ENCODE measurements around the gene TPP2. TPM values are rescaled to one million over a fixed set of nuclear protein-coding genes. Genes with fewer than 3 reads are reported as not detected.

Gene TPP2
- total RNA-seq, 1 donor: 65.7 TPM

DNA sequence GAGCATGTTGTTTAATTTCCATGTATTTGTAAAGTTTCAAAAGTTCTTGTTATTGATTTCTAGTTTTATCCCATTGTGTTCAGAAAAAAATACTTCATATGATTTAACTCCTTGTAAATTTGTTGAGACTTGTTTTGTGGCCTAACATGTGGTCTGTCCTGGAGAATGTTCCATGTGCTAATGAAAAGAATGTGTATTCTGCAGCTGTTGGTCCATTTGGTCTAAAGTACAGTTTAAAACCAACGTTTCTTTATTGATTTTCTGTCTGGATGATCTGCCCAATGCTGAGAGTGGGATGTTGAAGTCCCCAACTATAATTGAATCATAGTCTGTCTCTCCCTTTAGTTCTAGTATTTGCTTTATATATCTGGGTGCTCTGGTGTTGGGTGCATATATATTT, 34.9 kb upstream of the TPP2 start:
- no peak overlapping the region for H3K4me3 ChIP-seq (ENCODE audit: low read depth, low read length)
- no peak for DNase-seq (ENCODE audit: low read depth)
- TF ChIP-seq, protein P1, sequence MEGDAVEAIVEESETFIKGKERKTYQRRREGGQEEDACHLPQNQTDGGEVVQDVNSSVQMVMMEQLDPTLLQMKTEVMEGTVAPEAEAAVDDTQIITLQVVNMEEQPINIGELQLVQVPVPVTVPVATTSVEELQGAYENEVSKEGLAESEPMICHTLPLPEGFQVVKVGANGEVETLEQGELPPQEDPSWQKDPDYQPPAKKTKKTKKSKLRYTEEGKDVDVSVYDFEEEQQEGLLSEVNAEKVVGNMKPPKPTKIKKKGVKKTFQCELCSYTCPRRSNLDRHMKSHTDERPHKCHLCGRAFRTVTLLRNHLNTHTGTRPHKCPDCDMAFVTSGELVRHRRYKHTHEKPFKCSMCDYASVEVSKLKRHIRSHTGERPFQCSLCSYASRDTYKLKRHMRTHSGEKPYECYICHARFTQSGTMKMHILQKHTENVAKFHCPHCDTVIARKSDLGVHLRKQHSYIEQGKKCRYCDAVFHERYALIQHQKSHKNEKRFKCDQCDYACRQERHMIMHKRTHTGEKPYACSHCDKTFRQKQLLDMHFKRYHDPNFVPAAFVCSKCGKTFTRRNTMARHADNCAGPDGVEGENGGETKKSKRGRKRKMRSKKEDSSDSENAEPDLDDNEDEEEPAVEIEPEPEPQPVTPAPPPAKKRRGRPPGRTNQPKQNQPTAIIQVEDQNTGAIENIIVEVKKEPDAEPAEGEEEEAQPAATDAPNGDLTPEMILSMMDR (IDR thresholded peaks at IDR 0.05; ENCODE audit: insufficient read depth, low read length): no peak

DNA sequence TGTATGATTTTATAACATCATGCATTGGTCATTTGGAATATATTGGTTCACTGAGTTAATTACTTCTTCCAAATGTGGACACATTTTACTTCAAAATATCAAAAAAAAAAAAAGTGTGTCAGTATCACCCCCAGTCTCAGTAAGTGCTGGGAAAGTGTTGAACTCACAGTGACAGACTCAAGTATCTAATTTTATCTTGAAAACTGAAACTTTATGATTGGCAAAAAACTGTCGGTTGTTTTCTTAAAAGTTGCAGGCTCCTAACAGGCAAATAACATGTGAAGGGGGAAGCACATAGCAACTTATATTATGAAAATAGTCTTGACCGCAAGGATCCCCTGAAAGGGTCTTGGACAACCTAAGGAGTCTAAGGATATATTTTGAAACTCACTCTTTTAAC, 33.5 kb upstream of the TPP2 start:
- no peak overlapping the region for H3K4me3 ChIP-seq (ENCODE audit: low read depth, low read length)
- TF ChIP-seq, protein P1 (IDR thresholded peaks at IDR 0.05; ENCODE audit: insufficient read depth, low read length): no peak
- DNase-seq (ENCODE audit: low read depth): no peak

DNA sequence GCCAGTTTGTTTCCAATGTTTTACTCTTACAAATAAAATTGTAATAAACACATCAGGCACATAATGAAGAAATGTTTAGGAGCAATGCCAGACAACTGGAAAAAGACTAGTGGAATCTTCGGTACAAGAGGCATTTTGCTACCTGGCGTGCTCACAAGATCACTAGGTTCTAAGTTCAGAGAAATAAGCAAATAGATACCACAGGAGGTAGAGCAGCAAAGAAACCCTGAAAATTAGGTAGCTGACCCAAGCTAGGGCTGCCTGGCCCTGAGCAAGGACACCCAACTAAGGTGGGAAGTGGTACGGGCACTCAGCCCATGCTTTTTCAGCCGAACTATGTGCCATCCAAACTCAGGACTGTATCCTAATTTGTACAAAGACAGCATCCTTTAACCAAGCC, 32.2 kb upstream of the TPP2 start:
- no peak overlapping the region for H3K4me3 ChIP-seq (ENCODE audit: low read depth, low read length)
- TF ChIP-seq, protein P1 (IDR thresholded peaks at IDR 0.05; ENCODE audit: insufficient read depth, low read length): no peak
- DNase-seq (ENCODE audit: low read depth): no peak

DNA sequence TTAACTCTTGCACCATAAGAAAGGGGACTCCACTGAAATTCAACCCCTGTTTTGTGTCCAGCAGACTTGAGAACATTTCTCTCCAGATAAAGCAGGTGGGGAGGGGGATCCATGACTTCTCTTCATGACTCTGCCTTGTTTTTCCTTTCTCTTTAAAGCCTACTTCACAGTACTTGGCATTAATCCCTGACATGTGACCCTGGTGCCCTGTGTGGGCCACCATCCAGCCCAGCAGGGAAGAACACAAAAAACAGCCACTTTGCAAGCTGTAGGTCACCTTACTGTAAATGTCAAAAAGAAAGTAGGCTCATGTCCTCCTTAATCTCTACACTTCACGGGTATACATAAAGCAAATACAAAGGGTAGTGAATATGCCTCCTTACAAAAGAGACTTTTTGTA, 30.3 kb upstream of the TPP2 start:
- TF ChIP-seq, protein P1 (IDR thresholded peaks at IDR 0.05; ENCODE audit: insufficient read depth, low read length): no peak
- no peak overlapping the region for H3K4me3 ChIP-seq (ENCODE audit: low read depth, low read length)
- no peak for DNase-seq (ENCODE audit: low read depth)

DNA sequence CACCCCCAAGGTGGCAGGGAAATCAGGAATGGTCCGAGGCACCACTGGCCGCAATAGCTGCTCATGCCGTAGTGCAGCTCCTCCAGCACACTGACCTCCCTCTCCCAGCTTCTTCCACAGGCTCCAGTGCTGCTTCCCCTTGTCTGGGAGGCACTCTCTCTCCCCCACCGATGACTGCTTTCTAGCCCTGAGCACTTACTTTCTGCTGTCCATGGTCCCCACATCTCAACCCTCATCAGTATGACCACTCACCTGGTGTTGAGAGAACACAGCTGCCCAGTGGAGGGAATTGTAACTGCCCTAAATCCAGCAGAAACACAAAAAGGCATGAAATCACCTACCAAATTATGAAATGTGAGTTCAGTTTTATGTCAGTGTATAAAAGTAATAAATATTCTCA, 28.9 kb upstream of the TPP2 start:
- DNase-seq (ENCODE audit: low read depth): no peak
- TF ChIP-seq, protein P1 (IDR thresholded peaks at IDR 0.05; ENCODE audit: insufficient read depth, low read length): no peak
- no peak overlapping the region for H3K4me3 ChIP-seq (ENCODE audit: low read depth, low read length)

DNA sequence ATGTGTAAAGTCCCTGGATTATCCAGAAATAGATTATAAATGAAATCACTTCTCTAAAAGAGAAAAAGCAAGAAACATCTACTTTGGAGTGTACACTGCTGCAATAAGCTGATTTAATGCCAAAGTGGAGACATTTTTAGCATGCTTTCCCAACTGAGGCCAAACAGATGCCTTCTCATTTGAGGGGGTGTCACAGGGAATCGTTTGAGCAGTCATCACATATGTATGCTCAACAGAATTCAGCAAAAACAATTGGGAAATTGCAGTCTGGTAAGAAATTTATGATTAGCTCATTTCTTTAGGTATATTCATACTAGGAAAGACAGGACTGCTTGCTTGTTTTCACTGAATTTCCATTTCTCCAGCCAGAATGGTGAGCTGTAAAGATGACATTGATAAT, 27.3 kb upstream of the TPP2 start:
- TF ChIP-seq, protein P1 (IDR thresholded peaks at IDR 0.05; ENCODE audit: insufficient read depth, low read length): no peak
- no peak overlapping the region for H3K4me3 ChIP-seq (ENCODE audit: low read depth, low read length)
- DNase-seq (ENCODE audit: low read depth): peak; percentile 63

DNA sequence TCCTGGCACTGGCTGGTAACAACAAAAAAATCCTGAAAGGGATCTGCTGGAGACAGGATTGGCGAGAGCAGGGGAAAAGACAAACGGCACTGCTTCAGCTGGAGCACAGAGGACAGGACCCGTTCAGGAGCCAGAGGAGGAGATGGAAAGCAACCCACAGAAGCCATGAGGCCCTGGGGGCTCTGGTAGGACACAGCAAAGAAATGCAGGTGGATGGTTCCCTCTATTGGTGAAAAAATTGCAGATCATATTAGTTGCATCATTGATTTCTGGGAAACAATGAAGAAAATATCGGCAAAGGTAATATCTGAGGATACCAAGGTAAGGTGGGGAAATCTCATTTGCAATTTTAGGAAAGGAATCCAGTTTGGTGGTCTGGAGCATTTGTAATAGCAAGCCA, 25.7 kb upstream of the TPP2 start:
- TF ChIP-seq, protein P1 (IDR thresholded peaks at IDR 0.05; ENCODE audit: insufficient read depth, low read length): no peak

More for the DNA sequence above, 25.7 kb upstream of the TPP2 start:
- H3K4me3 ChIP-seq (ENCODE audit: low read depth, low read length): no peak overlapping the region
- DNase-seq (ENCODE audit: low read depth): no peak
